Mesothelial cell of epicardium (in vitro differentiated cells): ENCODE results near the gene TNNI2. TPM values are rescaled to one million over a fixed set of nuclear protein-coding genes. Genes with fewer than 3 reads are reported as not detected.

Source experiments
- DNase-seq, 2 experiments: peaks; one replicate each; pipeline ENCODE4 v3.0.0; 2021; ENCODE audit warnings: low spot score in 2 of 2; ENCODE audit not compliant: unreplicated experiment in 2 of 2
- H3K27ac Mint-ChIP-seq: 2 replicates; pipeline ENCODE4 v1.8.0; 2021; ENCODE audit warnings: mixed read lengths
- H3K27me3 Mint-ChIP-seq: 2 replicates; pipeline ENCODE4 v1.8.0; 2021; ENCODE audit warnings: low read depth, mixed read lengths
- H3K36me3 Mint-ChIP-seq: 2 replicates; pipeline ENCODE4 v1.8.0; 2021; ENCODE audit warnings: mixed read lengths
- H3K4me1 Mint-ChIP-seq: 2 replicates; pipeline ENCODE4 v1.8.0; 2021; ENCODE audit warnings: mixed read lengths
- H3K4me3 Mint-ChIP-seq: 2 replicates; pipeline ENCODE4 v1.8.0; 2021; ENCODE audit warnings: mild to moderate bottlenecking, moderate library complexity, mixed read lengths
- H3K9me3 Mint-ChIP-seq: 2 replicates; pipeline ENCODE4 v1.8.0; 2021; ENCODE audit warnings: mixed read lengths
- CTCF ChIP-seq: fragments of 200-600 bp; sonication (generic); IDR thresholded peaks from one replicate; pipeline ENCODE4 v1.5.0; 2021; ENCODE audit warnings: antibody characterized with exemption; ENCODE audit not compliant: unreplicated experiment
- total RNA-seq: library from RNA; stranded (reverse); gene quantifications from 3 replicates; pipeline ENCODE4 v1.2.1, GENCODE V29; 2021

The TNNI2 gene
- 0.59 to 1.3 TPM in 2 of 3 replicates, not detected in the other for total RNA-seq

- no peak within 1 kb of the TSS for H3K4me3 Mint-ChIP-seq
- H3K27me3 Mint-ChIP-seq: no peaks in the 10 kb centered on the region
- H3K27ac Mint-ChIP-seq: no peak within 1 kb of the TSS
- H3K4me1 Mint-ChIP-seq: peaks cover 14% of the 10 kb centered on the region
- no peak for TF ChIP-seq CTCF
- DNase-seq: no peak
- no peaks in the 10 kb centered on the region for H3K9me3 Mint-ChIP-seq
- no peaks in the 10 kb centered on the region for H3K36me3 Mint-ChIP-seq
Measured at GRCh38 chr11:1838426-1839144, at the start of gene TNNI2. Gene TNNI2, plus strand, starts transcription at chr11:1838981. Its CDS starts 716 bp downstream, at chr11:1839697.

DNA sequence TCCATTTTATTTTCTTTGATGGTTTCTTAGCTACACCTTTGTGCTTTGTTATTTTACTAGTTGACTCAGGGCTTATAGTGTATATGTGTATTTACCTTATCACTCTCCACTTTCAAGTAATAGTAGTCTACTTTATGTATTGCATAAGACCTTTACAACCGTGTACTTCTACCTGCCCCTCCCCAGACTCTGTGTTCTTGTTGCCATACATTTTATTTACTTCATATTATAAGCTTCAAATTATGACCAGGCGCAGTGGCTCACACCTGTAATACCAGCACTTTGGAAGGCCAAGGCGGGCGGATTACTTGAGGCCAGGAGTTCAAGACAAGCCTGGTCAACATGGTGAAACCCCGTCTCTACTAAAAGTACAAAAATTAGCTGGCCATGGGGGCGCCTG lies 46.9 kb upstream of the TNNI2 start:
- Mint-ChIP-seq H3K4me1 (peaks cover 8% of the 10 kb centered on the region), H3K36me3 (no peaks in the 10 kb centered on the region), H3K9me3 (peaks cover 7% of the 10 kb centered on the region), H3K27me3 (peaks cover 41% of the 10 kb centered on the region), H3K4me3 (no peak overlapping the region), H3K27ac (no peak overlapping the region)
- no peak for DNase-seq
- no peak for TF ChIP-seq CTCF

GRCh38 chr11:1792461-1792860 lies 46.3 kb upstream of the TNNI2 start:
- Mint-ChIP-seq H3K4me3 (no peak overlapping the region), H3K36me3 (no peaks in the 10 kb centered on the region), H3K9me3 (peaks cover 5% of the 10 kb centered on the region), H3K27me3 (peaks cover 41% of the 10 kb centered on the region), H3K4me1 (peaks cover 8% of the 10 kb centered on the region), H3K27ac (no peak overlapping the region)
- DNase-seq: no peak
- TF ChIP-seq CTCF: no peak

- no peak overlapping the region for H3K4me3 Mint-ChIP-seq
- H3K4me1 Mint-ChIP-seq: peaks cover 8% of the 10 kb centered on the region
- no peak overlapping the region for H3K27ac Mint-ChIP-seq
- DNase-seq: no peak
- H3K36me3 Mint-ChIP-seq: no peaks in the 10 kb centered on the region
- no peak for TF ChIP-seq CTCF
- H3K9me3 Mint-ChIP-seq: peaks cover 3% of the 10 kb centered on the region
- H3K27me3 Mint-ChIP-seq: peaks cover 41% of the 10 kb centered on the region
Measured at GRCh38 chr11:1793081-1793480, 45.7 kb upstream of the TNNI2 start.

- no peaks in the 10 kb centered on the region for H3K36me3 Mint-ChIP-seq
- no peak overlapping the region for H3K27ac Mint-ChIP-seq
- TF ChIP-seq CTCF: no peak
- no peak for DNase-seq
- no peaks in the 10 kb centered on the region for H3K9me3 Mint-ChIP-seq
- peaks cover 26% of the 10 kb centered on the region for H3K27me3 Mint-ChIP-seq
- peaks cover 12% of the 10 kb centered on the region for H3K4me1 Mint-ChIP-seq
- H3K4me3 Mint-ChIP-seq: no peak overlapping the region
Measured at GRCh38 chr11:1796413-1797011, 42.3 kb upstream of the TNNI2 start.
